K562 (cell line): ENCODE results near the gene RPS28. TPM values are rescaled to one million over a fixed set of nuclear protein-coding genes. Genes with fewer than 3 reads are reported as not detected.

Experiments
- AFF1 ChIP-seq, 2 experiments: fragments of 450-650 bp; IDR thresholded peaks; 2 replicates each; pipeline ENCODE4 v1.6.1; 2018; ENCODE audit warnings: mild to moderate bottlenecking in 2 of 2, low read depth in 1 of 2; ENCODE audit not compliant: partially characterized antibody in 2 of 2
- ARID3B ChIP-seq: fragments of 250-450 bp; sonication (Bioruptor Pico); IDR thresholded peaks from 2 replicates; pipeline ENCODE4 v1.4.0; 2020; ENCODE audit warnings: borderline replicate concordance
- BMI1 ChIP-seq: fragments of 150-350 bp; IDR thresholded peaks from 2 replicates; pipeline ENCODE4 v1.6.1; 2014; ENCODE audit warnings: low read length
- CBX3 ChIP-seq, 2 experiments: IDR thresholded peaks; 1 replicate in 1 of 2; 2 replicates in 1 of 2; pipeline ENCODE4 v1.6.1; 2012; ENCODE audit warnings: inconsistent platforms in 2 of 2, low read length in 2 of 2, borderline replicate concordance in 1 of 2, control low read depth in 1 of 2
- CEBPB ChIP-seq: fragments of 450-650 bp; IDR thresholded peaks from 2 replicates; pipeline ENCODE4 v1.6.1; 2016; ENCODE audit warnings: missing genetic modification characterization, missing compliant biosample characterization
- GATAD2B ChIP-seq: fragments of 450-650 bp; IDR thresholded peaks from 2 replicates; pipeline ENCODE4 v1.6.1; 2017; ENCODE audit warnings: mild to moderate bottlenecking, borderline replicate concordance
- NEUROD1 ChIP-seq: fragments of 150-350 bp; IDR thresholded peaks from 2 replicates; pipeline ENCODE4 v1.6.1; 2014; ENCODE audit warnings: borderline replicate concordance, low read length, low read depth; ENCODE audit not compliant: partially characterized antibody
- PHB ChIP-seq: fragments of 250-450 bp; sonication (Bioruptor Pico); IDR thresholded peaks from 2 replicates; pipeline ENCODE4 v1.5.0; 2021
- SNIP1 ChIP-seq: fragments of 450-650 bp; IDR thresholded peaks from 2 replicates; pipeline ENCODE4 v1.7.1; 2017; ENCODE audit warnings: low read depth, mild to moderate bottlenecking
- TBP ChIP-seq: optimal IDR thresholded peaks from 2 replicates; pipeline ENCODE3; 2011; ENCODE audit warnings: low read depth, low read length, improper control_type of control experiment
- XRCC3 ChIP-seq: fragments of 450-650 bp; IDR thresholded peaks from 2 replicates; pipeline ENCODE4 v1.6.1; 2017; ENCODE audit warnings: mild to moderate bottlenecking, moderate library complexity
- YY1 ChIP-seq, 3 experiments: IDR thresholded peaks; 2 replicates each; pipeline ENCODE4 v1.6.1; 2011; ENCODE audit warnings: low read length in 2 of 3, mild to moderate bottlenecking in 2 of 3, moderate library complexity in 2 of 3, borderline replicate concordance in 1 of 3, control low read depth in 1 of 3, low read depth in 1 of 3; ENCODE audit not compliant: insufficient read depth in 3 of 3, insufficient replicate concordance in 2 of 3, control insufficient read depth in 1 of 3, insufficient read length in 1 of 3; ENCODE audit errors: extremely low read depth in 1 of 3
- ZBTB1 ChIP-seq: sonication (generic); formaldehyde crosslinking; IDR thresholded peaks from 2 replicates; pipeline ENCODE4 v1.8.1; 2023; ENCODE audit warnings: missing genetic modification reagents, low read depth, mild to moderate bottlenecking, borderline replicate concordance
- ZBTB11 ChIP-seq, 3 experiments: fragments of 200-800 bp in 1 of 3; fragments of 250-450 bp in 1 of 3; fragments of 450-650 bp in 1 of 3; sonication (Bioruptor Pico) in 1 of 3; sonication (Bioruptor generic) in 1 of 3; formaldehyde crosslinking in 1 of 3; IDR thresholded peaks; 2 replicates each; pipeline versions ENCODE4 v1.6.1 to v1.8.0; 2016 to 2022; ENCODE audit warnings: mild to moderate bottlenecking in 2 of 3, missing genetic modification characterization in 2 of 3, missing compliant biosample characterization in 1 of 3, moderate library complexity in 1 of 3
- ZNF143 ChIP-seq: sonication (generic); formaldehyde crosslinking; IDR thresholded peaks from 2 replicates; pipeline ENCODE4 v1.9.0; 2022; ENCODE audit warnings: mild to moderate bottlenecking, missing genetic modification reagents
- polyA plus RNA-seq, 8 experiments: library from polyadenylated mRNA; depleted of rRNA in 4 of 8; stranded (reverse) in 5 of 8; unstranded in 3 of 8; fragments of >200 nt; fragmentation: Nextera tagmentation in 2 of 8; fragmentation: Illumina TruSeq in 1 of 8; extraction: Ambion mirVana in 2 of 8; extraction: Trizol in 1 of 8; gene quantifications; 2 replicates each; pipeline versions ENCODE4 v1.2.1 to v1.2.3, GENCODE V29; 2011 to 2014; ENCODE audit warnings: inconsistent platforms in 1 of 8, missing spikeins in 1 of 8
- total RNA-seq, 7 experiments: library from RNA; depleted of rRNA in 6 of 7; stranded (reverse); fragments of >200 nt in 6 of 7; fragmentation: Illumina TruSeq in 2 of 7; extraction: Trizol in 2 of 7; gene quantifications; 2 replicates each; pipeline versions ENCODE4 v1.2.1 to v1.2.3, GENCODE V29; 2011 to 2021; ENCODE audit warnings: low replicate concordance in 1 of 7
- TF ChIP-seq, protein P1 (sequence below): conservative IDR thresholded peaks from 2 replicates; pipeline ENCODE4 v1.6.1; 2011; ENCODE audit warnings: low read depth, mild to moderate bottlenecking, low read length; ENCODE audit not compliant: control insufficient read depth

The RPS28 gene
- total and polyA plus RNA-seq, 9 of the 15 experiments (the other 6 are each of a cell fraction or from before 2014, with no cell fraction given) = 165 to 2,827 (median 1,303) TPM

DNA sequence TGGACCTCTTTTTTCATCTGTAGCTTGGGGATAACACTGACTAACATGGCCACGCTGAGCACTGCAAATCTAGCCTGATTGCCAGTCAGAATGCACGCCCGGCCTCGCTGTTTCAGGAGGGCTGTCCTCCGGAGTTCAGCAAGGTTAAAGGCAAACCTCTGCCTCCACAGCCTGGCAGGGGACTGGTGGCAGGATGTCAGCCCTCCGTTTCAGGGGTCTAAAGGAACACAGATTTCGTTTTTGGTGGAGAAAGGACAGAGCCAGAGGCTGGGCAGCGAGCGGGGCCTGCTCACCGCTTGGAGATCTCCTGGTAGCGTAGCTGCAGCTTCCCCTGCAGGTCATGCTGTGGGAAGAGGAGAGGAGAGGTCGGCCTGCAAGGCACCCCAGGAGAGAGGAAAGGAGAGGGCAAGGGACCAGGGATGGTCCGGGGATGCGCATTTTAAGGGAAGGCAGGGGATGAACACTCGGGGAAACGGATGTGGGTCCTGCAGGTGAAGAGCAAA is 681 bp upstream of the RPS28 start (continued):
- TF ChIP-seq YY1 (IDR thresholded peaks at IDR 0.05; ENCODE audit: borderline replicate concordance in 1 of 3, control insufficient read depth in 1 of 3, extremely low read depth in 1 of 3, insufficient read depth in 3 of 3, insufficient read length in 1 of 3, insufficient replicate concordance in 2 of 3, low read depth in 1 of 3, low read length in 2 of 3) = peak in 1 of 3 experiments; percentile 51
- TF ChIP-seq ZBTB11 (CRISPR knock-in tag; IDR thresholded peaks at IDR 0.05) = 0 out of 6 replicates have a peak, but pooled peaks of 1 of the 3 experiments have one; percentile 5
- TF ChIP-seq ARID3B (CRISPR knock-in tag) = 0 out of 2 replicates have a peak, but pooled peaks have one; percentile 12
- no peak for TF ChIP-seq GATAD2B
- TF ChIP-seq, protein P1, sequence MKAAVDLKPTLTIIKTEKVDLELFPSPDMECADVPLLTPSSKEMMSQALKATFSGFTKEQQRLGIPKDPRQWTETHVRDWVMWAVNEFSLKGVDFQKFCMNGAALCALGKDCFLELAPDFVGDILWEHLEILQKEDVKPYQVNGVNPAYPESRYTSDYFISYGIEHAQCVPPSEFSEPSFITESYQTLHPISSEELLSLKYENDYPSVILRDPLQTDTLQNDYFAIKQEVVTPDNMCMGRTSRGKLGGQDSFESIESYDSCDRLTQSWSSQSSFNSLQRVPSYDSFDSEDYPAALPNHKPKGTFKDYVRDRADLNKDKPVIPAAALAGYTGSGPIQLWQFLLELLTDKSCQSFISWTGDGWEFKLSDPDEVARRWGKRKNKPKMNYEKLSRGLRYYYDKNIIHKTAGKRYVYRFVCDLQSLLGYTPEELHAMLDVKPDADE = no peak
- TF ChIP-seq ZBTB1 = no peak
- no peak for TF ChIP-seq AFF1 (IDR thresholded peaks at IDR 0.05; ENCODE audit: low read depth in 1 of 2, partially characterized antibody in 2 of 2)
- 0 out of 2 replicates have a peak, but pooled peaks have one; percentile 9 for TF ChIP-seq SNIP1
- no peak for TF ChIP-seq PHB (CRISPR knock-in tag)
- peak; percentile 35 for TF ChIP-seq TBP
- no peak for TF ChIP-seq BMI1
- no peak for TF ChIP-seq XRCC3
- no peak for TF ChIP-seq ZNF143 (CRISPR knock-in tag)
- TF ChIP-seq NEUROD1 = no peak
- no peak for TF ChIP-seq CEBPB (tag)
- TF ChIP-seq CBX3 (IDR thresholded peaks at IDR 0.05; ENCODE audit: borderline replicate concordance in 1 of 2, low read length in 2 of 2) = no peak
